Measurements from ENCODE around the gene IPPK. TPM values are rescaled to one million over a fixed set of nuclear protein-coding genes. Genes with fewer than 3 reads are reported as not detected.

IPPK gene
- total RNA-seq, 1 donor from 2014 or later = 11.0 TPM

DNA sequence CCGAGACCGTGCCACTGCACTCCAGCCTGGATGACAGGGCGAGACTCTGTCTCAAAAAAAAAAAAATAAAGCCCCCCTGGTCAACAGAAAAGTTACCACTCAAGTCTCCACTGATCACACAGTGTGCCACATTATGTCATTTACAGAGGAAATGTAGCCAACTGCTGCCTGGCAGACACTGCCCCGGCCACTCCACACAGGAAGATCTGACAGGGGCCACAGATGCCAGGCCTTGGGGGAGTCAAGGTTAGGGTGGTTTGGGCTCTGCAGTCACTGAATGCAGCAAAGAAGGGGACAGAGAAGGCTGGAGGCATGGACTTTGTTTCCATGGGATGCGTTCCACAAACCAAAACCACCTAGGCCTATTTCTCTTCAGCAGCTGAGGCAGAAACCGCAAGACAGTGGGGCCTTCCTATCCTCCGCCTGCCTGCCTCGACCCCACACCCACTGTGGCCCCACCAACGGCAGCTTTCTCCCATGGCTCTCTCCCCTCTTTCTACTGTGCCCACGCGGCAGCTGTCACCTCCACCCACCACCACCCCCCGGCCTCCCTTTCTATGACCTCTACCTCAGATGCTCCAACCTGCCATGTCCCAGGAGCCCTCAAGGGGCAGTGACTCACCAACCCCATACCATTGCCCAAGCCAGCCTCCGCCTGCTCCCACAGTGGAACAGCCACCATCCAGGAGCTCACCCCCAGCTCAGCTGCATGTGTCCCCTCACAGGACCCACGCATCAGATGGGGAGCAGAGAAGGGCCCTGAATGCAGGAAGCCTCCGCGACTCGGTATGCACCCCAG is 12.4 kb downstream of the IPPK start:
- DNase-seq (ENCODE audit: low read depth) = peak; percentile 54

GRCh38 chr9:92656537-92656925 is 13.4 kb downstream of the IPPK start:
- DNase-seq (ENCODE audit: low read depth) = no peak

- no peak for DNase-seq (ENCODE audit: low read depth)
Observed at GRCh38 chr9:92655896-92656536, 13.9 kb downstream of the IPPK start.

GRCh38 chr9:92655366-92655765 is 14.6 kb downstream of the IPPK start:
- DNase-seq (ENCODE audit: low read depth) = no peak

DNA sequence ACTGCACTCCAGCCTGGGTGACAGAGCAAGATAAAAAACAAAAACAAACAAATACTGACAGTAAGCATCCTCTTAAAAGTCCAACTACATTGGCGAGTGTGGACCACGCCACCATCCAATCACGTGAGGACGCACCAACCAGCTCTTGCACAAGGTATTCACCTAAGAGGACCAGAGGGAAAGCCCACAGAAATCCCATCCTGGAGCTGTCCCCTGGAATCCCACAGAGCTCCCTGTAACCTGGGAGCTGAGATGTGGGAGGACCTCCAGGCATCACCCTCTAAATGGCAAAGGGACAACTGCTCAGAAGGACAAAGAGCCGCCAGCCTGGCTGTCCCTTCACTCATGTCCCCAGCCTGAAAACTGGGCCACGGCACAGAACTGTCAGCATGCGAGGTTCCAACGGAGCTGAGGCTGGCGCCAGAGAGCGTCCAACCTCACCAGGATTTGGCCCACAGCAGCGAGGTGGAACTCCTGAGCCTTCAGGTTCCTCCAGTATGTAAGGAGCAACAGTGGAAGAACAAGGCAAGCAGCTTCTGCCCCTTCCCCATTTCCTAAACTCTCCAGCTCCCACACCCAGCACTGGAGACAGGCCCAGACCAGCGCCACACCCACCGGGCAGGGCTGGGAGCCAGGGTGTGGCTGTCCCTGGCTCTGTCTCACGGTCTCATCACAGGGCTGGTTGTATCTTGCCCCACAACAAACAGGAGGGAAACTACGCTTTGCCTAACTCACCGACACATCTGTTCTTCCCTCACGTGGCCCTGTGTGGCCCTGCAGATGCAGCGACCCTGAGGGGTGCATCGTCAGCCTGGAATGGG is 15.2 kb downstream of the IPPK start:
- peak; percentile 52 for DNase-seq (ENCODE audit: low read depth)

DNA sequence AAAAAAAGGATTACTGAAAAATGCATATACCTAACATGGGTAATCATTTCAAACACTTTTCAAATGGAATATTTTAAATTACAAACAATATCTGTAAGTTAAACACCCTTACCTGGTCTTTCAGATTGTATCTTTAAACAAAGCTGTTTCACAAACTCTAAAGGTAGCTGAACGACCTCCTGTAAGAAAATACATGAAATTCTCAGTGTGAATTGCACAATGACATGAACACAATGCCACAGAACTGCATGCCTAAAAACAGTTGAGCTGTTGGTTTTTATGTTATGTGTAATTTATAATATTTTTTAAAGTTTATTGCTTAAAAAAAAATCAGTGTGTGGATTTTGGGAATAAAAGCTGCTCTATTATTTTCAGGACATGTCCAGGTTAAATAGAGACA is 17.5 kb downstream of the IPPK start:
- no peak for DNase-seq (ENCODE audit: low read depth)

- no peak for DNase-seq (ENCODE audit: low read depth)
Observed at GRCh38 chr9:92650839-92651621, 18.9 kb downstream of the IPPK start.

DNA sequence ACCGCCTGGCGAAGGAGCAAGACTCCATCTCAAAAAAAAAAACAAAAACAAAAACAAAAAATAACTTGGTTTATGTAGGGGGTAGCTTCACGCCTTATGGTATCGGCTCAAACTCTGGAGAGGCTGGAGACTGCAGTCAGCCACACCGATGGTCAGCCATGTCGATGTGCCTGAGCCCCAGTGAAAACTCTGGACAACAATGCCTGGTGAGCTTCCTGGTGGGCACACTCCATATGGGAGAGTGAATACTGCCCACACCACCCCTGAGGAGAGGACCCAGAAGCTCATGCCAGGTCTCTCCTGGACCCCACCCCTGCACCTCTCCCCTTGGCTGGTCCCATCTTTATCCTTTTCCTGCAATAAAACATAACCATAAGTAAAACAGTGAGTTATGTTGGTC is 19.6 kb downstream of the IPPK start:
- DNase-seq (ENCODE audit: low read depth) = no peak

GRCh38 chr9:92649007-92649406 is 20.9 kb downstream of the IPPK start:
- no peak for DNase-seq (ENCODE audit: low read depth)

DNA sequence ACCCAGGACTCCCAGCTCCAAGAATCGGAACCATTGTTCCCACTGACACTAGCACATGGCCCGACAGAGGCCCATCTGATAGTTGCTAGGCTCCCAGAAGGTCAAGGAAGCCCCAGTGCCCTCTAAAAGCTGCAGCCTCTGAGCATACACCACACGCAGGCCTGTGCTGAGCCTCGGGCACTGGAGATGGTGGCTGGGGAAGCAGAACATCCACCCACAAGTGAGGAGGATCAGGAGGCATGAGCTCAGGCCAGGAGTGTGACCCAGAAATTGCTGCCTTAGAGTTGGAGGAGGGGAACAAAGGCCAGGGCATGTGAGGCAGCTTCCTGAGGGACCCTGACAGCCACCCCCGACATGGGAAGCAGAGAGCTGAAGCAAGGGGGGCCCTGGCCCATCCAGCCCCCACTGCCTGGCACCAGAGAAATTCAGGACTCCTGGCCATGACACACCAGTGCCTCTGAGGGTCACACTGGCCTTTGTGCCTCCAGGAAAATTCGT is 21.4 kb downstream of the IPPK start:
- no peak for DNase-seq (ENCODE audit: low read depth)

GRCh38 chr9:92647671-92648473 is 22.1 kb downstream of the IPPK start:
- no peak for DNase-seq (ENCODE audit: low read depth)

- DNase-seq (ENCODE audit: low read depth) = no peak
Observed at GRCh38 chr9:92645041-92645440, 24.9 kb downstream of the IPPK start.

GRCh38 chr9:92644278-92644677 is 25.7 kb downstream of the IPPK start:
- no peak for DNase-seq (ENCODE audit: low read depth)

DNA sequence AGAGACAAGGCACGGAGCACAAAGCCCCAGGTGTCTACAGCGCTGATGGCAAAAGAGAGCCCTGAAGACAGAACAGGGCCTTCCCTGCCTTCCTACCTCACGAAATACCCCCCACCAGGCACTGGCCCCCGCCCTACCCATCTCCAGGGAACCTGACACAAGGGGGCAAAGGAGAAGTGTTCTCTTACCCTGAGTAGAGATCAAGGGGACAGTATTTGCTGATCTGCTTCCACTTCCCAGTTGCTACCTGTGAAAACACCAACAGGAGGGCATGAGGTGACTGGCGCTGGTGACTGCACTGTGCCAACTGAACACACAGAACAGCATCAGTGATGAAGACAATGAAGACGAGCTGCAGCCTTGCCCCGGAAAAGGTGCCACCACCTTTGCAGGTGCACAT is 27.4 kb downstream of the IPPK start:
- DNase-seq (ENCODE audit: low read depth) = no peak

DNA sequence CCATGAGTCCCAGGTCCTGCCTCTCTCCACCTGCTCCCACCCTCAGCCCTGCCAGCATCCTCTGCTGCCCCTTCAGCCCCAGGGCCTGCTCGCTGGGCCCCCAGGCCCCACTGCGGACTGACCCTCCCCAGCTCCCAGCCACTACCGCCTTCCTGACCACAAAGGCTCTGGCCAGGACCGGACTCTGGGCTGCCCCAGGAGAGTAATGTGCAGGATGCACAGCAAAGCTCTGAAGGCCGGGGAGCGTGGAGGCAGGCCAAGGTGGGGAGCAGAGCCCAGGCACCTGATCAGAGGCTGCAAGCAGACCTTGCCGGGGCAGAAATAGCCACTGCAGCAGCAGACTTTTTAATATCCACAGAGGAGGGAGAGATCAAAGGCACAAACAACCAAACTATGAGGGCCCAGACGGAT is 27.9 kb downstream of the IPPK start:
- DNase-seq (ENCODE audit: low read depth) = no peak

DNA sequence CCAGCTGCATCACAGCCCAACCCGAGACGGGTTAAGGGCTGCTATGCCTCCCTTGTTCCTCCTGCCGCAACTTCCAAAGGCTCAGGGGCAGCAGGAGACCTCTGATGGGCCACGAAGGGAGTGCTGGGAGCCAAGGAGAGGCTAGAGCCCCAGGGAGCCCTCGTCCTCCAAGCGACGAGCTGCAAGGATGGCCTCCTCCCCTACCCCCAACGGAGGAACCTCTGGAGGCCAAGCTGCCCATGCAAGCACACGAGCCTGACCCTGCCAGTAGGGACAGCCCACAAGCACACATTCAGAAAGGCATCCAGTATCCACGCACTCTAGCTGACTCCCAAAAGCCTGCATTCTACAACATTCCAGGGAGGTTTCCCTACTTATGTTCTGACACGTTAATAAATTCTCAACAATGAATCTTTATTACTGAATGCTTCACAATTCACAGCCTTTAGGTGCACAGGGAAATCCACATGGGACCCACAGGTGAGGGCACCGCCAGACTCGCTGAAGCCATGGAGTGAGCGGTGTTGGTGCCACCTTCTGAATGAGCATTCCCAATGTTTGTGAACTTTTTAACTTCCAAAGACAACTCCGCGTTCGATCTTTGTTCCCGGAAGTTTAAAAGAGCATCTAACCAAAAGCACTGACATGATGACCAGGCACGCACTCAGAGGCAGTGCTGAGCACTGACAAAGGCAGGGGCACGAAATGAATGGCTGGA is 28.7 kb downstream of the IPPK start:
- no peak for DNase-seq (ENCODE audit: low read depth)

DNA sequence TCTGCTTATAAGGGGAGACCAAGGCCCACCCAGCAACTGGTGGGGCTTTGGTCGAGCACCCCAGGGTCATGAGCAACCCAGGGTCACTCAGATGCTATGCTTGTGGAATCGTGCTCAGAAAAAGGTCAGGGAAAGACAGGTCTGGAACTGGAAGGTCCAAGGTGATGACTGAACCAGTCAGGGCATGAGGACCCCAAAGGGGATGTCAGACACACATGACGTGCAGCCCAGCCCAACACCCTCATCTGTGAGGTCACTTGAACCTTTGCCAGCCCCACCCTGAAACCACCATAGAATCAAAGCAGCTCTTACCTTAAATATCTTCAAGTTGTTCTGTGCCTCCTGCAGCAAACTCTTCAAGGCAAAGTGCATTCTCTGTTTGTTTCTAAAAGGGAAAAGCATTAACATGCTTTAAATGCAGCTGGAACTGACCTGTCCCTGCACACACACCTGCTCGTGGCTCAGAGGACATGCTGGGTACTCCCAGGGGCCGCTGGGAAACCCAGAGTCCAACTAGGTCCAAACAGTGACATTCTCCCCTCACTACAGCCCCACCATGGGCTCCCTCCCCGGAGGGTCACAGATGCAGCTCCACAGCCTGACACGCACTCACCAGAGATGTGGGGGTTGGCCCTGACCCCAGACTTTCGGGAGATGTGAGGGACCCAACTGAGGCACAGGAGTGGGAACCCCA is 29.4 kb downstream of the IPPK start:
- no peak for DNase-seq (ENCODE audit: low read depth)

DNA sequence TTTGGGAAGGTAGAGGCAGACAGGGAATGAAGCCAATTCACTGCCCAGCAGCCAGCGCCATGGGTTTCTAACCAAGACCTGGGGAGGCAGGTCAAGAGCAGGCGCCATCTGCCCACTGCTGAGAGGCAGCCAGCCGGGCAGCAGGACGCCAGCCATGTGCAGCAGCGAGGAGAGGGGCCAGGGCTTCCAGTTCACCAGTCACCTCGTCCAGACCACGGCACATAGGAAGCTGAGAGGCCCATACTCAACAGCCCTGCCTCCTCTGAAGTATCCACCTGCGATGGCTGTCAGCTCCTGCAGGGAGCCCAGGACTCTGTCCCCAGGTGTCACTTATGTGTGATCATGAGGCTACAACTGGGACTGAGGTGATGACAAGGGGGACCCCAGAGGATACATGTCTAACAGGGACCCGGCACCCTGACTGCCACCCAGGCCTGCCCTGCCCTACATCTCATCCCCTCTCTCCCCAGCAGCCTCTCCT is 30.1 kb downstream of the IPPK start:
- DNase-seq (ENCODE audit: low read depth) = no peak

- no peak for DNase-seq (ENCODE audit: low read depth)
Observed at GRCh38 chr9:92639124-92639523, 30.8 kb downstream of the IPPK start.
